Myometrial cell (primary cell): ENCODE results near the gene GPX7. TPM values are rescaled to one million over a fixed set of nuclear protein-coding genes. Genes with fewer than 3 reads are reported as not detected.

Experiments used
- total RNA-seq: library from RNA; depleted of rRNA; stranded (reverse); fragments of >200 nt; gene quantifications from 2 replicates; pipeline ENCODE4 v1.2.3, GENCODE V29; 2015

Gene GPX7
- 38.8 and 66.9 TPM in 2 replicates for total RNA-seq

DNA sequence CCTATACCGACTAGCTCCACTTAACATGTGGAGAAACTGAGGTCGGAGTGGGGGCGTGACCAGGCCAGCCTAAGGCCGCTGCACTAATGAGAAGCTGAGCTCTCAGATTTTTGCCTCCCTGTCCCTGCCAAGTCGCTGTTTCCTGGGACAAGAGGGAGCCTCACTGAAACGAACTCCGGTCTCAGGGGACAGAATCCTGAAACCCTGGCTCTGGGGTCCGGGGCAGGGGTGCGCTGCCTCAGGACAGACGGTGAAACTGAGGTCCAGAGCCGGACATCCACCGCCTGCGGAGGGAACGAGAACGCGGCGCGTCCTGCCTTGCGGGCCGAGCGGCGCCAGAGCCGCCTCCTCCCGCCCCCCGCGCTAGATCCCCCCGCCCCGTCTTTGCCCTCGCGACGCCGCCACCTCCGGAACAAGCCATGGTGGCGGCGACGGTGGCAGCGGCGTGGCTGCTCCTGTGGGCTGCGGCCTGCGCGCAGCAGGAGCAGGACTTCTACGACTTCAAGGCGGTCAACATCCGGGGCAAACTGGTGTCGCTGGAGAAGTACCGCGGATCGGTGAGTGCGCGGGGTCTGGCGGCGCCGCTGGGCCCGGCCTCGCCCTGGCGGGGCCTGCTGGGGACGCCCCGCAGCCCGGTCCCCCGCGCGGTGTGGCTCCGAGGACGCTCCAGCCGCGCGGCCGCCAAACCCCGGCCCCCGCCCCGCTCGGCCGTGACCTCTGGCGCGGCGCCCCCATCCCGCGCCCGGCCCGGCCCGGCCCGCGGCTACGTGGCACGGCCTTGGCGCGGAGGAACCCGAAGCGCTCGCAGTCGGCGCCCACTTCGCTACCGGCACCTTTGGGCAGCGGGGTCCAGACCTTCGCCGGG is at the start of gene GPX7:
Gene GPX7, plus strand, starts transcription at position 381 of the 865 bp plus-strand sequence. Its CDS starts 39 bp downstream, at position 420.

DNA sequence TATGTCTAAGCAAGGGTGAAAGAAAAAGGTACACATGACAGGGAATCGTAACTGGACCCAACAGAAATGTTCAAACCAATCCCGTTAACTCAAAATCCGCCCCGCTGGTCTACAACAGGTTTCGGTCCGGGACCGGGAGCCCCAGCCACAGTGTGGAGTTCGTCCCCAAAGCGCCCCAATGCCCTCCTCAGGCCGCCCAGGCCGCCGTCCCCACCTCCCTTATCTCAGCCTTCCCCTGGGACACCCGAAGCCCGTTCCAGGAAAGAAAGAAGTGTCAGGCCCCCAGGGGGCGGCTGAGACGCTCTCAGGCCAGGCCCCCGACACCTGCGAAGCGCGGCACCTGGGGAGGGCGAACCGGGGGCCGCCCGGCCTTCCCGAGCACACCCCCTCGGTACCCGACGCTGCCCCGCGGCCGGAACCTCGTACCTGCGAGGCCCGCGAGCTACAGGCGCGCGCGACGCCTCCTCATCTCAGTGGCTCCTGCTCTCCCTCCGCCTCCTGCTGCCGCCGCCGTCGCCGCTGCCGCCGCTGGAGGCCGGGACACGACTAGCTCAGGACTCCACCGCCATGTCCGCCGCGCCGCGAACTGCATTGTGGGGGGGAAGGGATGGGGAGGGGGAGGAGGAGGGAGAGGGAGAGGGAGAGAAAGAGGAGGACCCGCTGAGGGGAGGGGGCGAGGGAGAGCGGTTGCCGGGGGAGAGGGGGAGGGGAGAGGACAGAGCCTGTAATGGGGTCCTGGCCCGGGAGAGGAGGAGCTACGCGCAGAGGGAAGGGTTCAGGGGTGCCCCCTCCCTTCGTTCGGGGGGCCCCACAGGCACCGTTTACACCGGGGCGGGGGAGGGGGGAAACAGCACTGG is 49.4 kb upstream of the GPX7 start, which contains the start of gene TUT4:
Gene TUT4, minus strand, starts transcription at position 588 of the 857 bp plus-strand sequence. CDS start 26,812 bp downstream, outside the sequence.

DNA sequence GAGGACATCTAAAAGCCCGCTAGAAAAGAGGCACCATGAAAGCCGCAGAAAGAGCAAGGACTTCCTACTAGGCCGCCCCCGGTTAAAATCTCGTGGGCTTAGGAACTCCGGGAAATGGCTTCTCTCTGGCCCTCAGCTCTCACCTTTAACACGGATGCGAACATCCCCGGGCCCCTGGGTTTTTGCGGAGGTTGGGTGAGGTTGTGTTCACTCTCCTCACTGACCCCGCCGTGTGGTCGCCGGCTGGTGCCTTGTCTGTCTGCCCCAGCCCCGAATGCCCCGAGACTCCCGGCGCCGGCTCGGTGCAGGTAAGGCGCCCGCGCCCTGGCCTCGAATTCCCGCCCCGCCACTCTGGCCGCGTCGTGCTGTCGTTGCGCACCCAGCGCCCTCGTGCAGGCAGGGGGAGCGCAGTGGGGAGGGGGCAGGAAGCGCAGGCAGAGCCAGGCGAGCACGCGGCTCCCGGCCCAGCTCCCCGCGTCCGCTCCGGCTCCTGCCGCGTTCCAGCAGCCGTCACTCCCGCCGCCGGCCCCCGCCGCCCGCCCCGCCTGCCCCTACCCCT is 30.6 kb downstream of the GPX7 start, which contains the start of gene SHISAL2A:
Gene SHISAL2A, plus strand, starts transcription at position 437 of the 559 bp plus-strand sequence. CDS start 326 bp downstream, outside the sequence.

Other genes starting within 250 kb of the GPX7 start
- 21.3 and 25.9 TPM in 2 replicates for gene CC2D1B, start 236.2 kb upstream of the GPX7 start, total RNA-seq
- gene ORC1, start 197.9 kb upstream of the GPX7 start, total RNA-seq = 5.8 and 6.2 TPM in 2 replicates
- 12.1 and 17.3 TPM in 2 replicates for gene PRPF38A, start 197.8 kb upstream of the GPX7 start, total RNA-seq
- gene TUT4, start 49.3 kb upstream of the GPX7 start, total RNA-seq = 15.0 and 16.5 TPM in 2 replicates
- gene SHISAL2A, start 30.8 kb downstream of the GPX7 start, total RNA-seq = not detected in 2 replicates
- 7.5 and 8.7 TPM in 2 replicates for gene COA7, start 96.0 kb downstream of the GPX7 start, total RNA-seq
- gene ZYG11B, start 124.1 kb downstream of the GPX7 start, total RNA-seq = 29.7 and 31.5 TPM in 2 replicates
- gene ZYG11A, start 240.4 kb downstream of the GPX7 start, total RNA-seq = 0.86 and 0.89 TPM in 2 replicates